Measurements from ENCODE around the gene CPXM2.

The CPXM2 gene

DNA sequence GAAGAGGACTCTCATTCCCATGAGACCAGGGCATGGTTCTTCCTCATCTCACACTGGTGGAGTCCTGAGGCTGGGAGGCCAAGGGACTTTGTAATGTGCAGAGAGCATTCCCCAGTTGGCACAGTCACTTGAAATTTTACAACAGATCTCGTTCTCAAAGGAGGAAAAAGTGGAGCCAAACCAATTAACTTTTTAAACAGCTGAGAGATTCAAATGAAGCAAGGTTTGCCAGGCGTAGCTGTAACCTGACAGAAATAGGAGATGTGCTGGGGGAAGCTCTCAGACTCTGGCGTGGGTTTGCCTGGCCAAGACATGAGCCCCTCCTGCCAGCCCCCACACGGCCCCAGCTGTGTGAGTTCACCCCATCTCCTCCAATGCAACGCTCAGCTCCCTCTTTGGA is 12.0 kb upstream of the CPXM2 start:
- DNase-seq = no peak

DNA sequence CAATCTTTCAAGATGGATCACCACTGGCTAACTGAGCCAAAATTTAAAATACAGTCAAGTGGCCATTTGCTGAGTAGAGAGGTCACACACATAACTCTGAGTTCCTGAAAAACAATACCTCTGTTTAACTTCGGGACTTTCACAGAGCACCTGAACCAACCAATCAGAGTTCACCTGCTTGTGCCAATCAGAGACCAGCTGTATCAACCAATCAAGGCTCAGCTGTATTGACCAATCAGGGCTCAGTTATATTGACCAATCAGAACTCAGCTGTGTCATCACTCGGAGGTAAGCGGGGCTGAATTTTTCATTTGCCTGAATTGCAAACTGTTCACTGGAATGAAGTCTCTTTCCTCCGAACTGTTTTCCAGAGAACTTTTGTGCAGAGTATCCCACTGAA is 10.0 kb upstream of the CPXM2 start:
- no peak for DNase-seq

DNA sequence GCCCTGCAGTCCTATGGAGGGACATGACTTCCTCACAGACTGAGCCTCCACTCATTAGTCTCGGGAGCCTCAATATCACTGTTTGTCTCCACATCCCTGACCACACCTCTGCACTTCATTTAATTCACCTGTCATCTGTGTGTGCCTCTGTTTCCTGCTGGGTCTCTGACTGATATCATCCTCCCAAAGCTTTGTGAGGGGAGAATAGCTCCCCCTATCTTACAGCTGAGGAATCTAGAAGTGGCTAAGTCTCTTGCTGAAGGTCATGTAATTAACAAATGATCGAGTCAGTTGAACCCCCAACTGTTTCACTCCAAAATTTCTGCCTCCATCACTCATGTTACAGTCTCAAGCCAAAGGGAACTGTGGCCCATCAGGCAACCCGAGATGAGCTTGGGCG is 5.5 kb upstream of the CPXM2 start:
- DNase-seq = no peak

DNA sequence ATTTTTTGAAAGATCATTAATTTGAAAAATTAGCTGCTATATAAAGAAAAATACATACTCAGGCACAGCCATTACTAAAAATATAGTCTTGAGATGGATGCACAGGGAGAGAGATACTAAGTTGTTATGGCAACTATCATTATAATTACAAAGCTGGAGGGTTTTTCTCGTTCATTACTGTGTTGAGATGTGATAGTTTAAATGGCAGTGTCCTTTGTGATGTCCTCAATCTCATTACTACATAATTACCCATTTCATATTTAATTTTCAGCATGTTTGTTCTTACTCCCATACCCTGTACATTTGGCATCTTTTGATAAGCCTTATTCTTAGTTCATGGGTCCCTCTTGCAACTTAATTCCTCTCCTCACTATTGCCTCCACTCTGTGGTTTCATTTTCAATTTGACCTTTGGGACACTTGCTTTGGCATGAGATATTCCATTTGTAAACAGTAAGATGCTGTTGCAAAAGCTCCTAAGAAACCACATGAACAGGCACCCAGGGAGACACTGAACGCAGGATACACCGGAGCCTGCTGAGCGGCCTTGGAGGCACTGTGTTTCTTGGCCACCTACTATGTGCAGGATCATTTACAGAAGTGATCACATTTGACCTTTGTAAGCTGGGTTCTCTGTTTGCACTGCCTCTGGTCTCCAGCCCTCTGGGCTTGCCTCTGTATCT is 4.8 kb upstream of the CPXM2 start:
- no peak for DNase-seq

DNA sequence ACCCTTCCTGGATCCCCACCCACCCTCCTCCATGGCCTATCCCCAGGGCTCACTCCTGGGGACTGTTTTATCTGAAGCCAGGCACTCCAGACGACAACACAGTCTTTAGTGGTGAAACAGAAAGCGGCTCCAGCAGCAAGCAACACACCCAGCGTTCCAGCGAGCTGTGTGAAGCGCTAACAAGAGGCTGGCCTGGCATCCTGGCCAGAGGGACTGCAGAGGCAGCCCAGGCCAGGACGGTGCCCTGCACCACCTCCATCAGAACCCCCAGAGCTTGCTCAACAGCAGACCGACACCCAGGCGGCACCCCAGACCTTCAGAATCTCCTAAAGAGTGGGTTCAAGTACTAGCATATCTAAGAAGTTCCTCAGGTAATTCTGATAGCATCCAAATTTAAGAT is 2.0 kb upstream of the CPXM2 start:
- no peak for DNase-seq

DNA sequence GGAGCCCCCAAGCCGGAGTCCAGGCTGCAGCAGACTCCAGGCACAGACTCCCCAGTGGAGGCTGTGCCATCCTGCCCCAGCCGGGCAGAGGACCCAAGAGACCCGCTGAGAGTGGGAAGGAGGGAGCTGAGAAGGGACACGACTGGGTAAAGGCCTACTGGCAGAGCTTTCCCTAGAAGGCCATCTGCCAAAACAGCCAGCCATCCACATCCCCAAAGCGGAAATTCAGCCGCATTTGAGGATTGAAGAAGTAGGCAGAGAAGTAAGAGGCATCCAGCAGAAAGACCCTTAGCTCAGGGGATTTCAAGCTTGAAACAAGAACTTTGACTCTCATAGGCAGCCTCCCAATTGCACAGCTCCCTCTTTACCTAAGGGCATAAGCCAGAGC is 857 bp downstream of the CPXM2 start:
- DNase-seq = no peak

DNA sequence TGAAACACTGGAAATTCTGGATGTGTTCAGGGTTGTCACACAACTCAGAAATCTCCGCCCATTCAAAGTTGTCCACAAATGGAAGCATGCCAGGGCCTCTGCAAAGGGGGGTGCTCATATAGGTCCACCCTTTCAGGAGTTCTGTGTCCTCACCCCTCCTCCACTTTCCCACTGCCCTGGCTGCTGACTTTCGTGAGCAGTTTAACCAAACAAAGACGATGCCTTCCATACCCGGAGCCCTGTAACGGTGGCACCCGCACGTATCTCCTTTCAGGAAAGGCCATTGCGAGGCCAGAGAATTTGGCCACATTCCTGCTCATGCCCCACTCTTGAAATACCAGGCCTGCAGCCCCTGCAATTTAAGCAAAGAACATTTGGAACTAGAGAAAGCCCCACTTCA is 1.4 kb downstream of the CPXM2 start:
- no peak for DNase-seq

DNA sequence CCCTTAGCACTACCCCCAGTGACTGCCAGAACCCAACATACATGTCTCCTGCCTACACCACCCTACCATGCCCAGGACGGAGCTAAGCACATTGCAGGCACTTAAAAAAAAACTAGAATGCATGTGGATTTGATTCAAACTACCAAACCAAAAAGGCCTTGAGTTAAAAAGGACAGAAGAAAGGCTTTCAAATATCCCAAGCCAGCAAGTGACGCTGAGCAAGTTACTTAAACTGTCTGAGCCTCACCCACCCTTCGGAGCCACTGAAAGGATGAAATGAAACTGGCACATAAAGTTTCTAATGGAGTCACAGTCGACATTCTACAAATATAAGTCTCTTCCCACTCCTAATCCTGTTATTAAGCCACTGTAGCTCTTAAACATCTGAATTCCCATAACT is 1.8 kb downstream of the CPXM2 start:
- no peak for DNase-seq

DNA sequence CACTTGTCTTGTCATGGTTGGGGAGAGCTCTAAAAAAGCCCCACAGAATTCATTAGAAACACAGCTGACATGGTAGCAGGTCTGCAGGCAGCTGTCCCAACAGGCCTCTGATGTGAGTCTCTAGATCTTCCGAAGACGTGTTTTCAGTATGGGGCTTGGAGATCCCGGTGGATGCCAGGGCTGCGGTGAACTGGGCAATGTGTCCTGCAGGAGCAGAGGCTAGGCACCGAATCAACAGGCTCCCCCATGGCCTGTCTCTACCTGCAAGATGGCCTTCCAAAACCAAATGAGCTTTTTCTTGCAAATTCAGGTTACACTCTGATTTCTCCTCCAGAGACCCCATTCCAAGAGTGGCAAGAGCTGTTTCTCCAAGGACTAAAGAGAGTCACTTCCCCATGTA is 2.9 kb downstream of the CPXM2 start:
- DNase-seq = no peak

DNA sequence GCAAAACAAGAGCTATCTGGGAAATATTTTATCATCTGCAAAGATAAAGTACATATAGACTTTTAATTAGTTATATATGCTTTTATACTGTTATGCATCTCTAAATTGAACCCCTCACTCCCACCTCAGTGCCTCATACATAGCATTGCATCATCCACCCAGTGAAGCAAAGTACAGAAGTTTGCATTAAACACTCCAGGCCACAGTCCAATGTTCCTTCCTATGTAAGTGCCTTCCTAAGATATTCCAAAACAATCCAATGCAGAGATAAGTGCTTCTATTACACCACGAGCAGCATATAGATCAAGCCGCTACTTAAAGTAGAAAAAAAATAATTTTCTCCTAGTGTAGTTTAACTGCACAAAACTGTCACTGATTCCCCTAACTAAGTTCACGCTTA is 3.4 kb downstream of the CPXM2 start:
- no peak for DNase-seq

DNA sequence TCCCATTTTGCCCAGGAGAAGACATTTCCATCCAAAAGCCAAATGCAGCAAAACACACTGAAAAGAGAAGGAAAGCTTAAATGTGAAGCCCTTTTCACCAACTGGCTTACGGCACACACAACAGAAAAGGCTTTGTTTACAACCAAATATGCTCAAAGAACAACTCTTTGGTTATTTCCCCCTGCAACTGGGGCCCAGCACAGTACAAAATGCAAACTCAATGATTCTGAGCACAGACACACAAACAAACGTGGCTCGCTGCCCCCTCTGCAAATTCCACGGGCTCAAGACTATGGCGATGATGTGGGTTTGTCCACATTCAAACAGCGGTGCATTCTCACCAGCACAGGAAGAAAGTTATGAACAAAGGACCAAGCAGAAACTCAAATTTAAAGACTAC is 5.3 kb downstream of the CPXM2 start:
- DNase-seq = no peak

DNA sequence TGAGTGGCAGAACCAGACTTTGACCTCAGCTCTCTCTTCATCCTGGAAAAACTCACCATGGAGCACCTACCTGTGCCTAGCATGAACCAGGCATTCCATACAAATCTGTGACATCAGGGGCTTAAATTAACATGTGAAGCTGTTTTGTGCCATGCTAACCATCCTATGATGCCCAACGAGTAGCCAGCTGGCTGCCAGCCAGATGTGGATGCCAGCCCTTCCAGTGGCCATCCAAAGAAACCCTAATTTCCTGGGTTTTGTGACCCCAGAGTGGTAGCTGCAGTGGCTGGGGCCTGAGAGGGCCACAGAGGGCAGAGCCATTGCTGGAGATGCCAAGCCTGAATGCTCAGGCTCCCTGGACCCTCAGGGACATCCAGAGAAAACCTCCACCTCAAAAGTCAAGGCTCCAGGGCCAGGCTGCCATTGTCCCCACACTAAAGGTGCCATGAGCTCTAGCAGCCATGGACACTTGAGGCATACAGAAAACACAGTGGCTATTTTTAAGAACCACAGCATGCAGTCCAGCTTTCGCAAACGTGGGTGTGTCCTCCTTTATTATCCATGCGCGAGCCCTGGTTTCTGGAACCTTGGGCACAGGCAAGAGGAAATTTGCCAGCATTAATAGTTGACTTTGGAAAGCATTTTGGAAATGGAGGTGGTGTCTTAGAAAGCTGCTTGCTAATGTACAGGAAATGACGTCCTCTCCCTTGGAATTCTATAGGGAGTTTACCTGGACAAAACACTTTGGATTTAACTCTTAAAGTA is 6.0 kb downstream of the CPXM2 start:
- DNase-seq = no peak

DNA sequence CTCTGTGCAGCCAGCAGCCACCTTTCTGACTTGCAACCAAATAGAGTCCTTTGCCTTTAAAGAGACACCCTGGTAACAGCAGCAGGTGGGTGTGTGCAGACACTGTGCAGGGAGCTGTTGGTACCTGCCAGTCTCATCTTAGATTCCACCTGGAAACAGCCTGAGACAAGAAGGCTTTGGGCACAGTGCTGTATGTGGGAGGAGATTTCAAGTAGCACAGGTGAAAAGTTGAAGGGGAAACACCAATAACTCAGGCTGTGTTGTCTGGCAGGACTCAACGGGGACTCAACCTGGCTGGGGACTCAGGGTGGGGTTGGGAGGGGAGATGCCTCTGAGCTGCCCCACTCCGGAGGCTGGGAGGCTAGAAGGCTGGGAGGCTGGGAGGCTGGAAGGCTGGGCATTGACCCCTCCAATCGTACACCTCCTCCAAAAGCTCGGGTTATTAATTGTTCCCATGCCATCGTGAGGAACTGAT is 6.7 kb downstream of the CPXM2 start:
- no peak for DNase-seq

DNA sequence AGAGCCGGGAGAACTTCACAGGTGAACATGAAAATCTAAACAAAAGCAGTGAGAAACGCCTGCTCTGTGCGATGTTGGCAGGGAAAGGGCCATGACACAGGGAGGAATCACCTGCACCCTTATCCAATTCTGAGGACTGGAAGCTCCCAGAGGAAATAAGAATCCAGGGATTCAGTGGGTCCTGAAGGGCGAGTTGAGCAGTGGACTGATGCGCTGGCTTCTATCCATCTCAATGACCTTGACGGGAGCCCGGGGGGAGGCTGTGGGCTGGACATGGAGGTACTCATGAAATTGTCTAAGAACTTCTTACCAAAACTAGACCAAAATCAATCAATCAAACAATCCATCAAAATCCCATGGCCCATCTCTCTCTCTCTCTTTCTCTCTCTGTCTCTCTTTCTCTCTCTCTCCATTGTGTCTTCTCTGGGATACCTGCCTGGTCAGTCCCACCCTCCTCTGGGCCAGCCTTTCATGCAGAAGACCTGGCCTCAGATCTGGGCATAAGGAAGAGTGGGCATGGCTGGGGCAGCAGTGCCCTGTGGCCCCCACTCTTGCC is 7.2 kb downstream of the CPXM2 start:
- DNase-seq = no peak

DNA sequence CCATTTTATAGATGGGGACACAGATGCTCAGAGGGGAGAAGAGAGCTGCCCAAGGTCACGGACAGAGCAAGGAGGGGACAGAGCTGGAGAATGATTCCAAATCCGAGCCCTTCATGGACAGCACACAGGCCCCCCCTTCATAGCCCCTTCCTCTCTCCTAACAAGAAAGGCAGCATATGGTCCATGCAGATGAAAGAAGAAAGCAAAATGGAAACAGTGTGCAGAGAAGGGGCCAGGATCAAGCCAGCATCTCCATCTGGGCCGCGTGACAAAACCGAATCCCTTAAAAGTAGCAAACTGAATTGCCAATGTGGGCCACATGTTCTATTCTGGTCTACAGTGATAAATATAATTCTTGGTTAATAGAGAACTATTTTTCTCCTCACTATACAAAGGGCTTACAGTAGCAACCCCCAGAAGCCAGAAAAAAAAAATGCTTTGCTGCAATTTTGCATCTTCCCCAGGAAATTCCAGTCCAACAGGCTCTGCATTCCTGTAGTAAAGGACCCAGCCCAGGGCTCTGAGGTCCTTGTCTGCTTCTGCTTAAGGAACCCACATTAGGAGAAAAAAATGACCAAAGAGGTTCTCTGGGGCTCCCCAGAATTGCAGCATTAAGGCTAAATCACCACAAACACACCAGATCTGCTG is 7.8 kb downstream of the CPXM2 start:
- no peak for DNase-seq

DNA sequence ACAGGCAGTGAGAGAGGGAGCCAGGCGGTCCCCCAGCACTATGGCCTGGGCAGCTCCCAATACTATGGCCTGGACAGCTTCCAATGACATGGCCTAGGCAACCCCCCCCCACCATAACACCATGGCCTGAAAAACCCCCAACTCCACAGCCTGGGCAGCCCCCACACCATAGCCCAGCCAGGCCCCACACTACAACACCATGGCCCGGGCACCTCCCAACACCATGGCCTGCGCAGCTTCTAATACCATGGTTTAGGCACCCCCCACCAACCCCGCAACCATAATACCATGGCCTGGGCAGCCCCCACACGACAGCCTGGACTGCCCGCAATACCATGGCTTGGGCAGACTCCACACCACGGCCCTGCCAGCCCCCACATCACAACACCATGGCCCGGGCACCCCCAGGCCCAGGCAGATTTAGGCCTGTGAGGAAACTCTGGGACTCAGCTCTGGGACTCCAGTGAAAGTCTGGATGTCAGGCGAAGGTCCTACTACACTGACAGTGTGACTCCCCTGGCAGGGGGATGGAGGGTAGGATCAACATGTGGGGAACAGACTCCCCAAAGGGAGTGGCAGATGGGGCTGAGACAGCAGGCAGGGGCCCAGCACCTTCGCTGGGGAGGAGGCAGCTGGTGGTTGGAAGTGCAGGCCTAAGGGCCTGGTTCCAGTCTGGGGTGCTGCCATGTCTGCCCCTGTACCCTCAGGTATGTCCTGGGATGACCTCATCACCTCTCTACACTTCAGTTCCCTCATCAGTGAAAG is 8.7 kb downstream of the CPXM2 start:
- no peak for DNase-seq

DNA sequence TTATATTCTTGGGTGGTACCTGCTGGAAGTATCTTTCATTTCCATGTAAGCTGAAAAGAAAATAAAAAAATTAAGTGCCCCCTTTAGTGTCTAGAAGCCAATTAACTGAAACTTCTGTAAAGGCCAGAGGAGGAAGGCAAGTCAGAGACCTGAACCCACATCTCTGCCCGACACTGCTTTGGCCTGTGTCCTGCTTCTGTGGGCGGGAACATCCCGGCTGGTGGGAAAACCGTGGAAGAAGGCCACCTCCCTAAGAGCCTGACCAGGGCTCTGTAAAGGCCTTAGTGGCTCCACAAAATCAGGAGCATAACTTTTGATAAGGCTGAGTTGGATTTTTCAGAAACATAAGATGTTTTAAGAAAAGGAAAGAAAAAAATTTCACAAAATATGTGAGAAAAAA is 9.4 kb downstream of the CPXM2 start:
- no peak for DNase-seq

DNA sequence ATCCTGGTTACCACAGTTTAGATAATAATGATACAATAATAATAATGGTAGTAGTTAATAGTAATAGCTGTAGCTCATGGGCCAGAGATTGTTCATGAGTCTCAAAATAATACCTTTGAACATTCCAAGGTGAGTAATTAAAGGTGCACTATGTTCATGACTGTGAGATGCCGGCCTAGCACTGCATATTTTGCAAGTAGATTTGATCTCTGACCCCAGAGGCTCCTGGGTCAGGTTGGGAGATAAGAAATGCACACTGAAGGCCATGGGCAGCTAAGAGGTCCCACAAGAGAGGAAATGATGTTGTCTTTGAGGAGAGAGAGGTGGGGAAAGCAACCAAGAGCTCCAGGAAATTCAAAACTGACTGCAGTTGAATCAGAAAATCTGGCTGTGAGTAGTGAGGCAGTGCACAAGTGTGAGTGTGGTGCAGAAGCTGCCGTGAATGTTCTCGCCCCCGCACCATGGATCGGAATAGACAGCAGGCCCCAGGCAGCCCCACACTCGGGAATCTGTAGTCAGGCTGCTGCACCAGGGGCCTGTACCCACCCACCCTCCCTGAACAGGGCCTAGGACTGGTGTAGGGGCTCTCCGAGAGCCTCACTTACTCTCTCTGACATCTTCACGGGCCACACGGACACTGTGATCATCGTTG is 11.9 kb downstream of the CPXM2 start:
- DNase-seq = no peak

DNA sequence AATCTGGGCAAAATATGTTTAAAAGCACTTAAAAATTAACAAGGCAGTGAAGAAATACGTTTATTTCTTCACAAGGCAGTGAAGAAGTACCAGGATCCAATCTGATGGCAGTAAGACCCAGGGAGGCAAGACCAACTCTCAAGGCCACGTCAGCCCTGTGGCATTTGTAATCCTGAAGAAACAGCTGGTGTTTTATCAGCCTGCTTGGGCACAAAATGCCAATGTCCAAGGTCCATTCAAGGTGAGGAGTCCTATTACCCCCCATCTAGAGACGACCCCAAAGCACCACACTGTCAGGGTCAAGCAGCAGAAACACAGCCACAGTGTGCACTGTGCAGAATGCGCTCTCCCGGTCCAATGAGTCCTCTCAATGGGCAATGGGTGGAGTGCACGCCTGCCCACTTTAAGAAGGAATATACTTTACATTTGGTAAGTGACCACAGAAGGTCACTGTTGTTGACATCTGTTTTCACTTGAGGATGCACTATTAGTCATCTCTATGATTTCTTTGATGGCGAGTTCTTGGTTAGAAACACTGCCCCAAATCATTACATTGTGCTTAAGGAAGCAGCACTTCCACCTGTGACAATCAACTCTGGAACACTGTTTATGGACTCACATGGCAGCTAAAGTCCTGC is 12.8 kb downstream of the CPXM2 start:
- DNase-seq = no peak

DNA sequence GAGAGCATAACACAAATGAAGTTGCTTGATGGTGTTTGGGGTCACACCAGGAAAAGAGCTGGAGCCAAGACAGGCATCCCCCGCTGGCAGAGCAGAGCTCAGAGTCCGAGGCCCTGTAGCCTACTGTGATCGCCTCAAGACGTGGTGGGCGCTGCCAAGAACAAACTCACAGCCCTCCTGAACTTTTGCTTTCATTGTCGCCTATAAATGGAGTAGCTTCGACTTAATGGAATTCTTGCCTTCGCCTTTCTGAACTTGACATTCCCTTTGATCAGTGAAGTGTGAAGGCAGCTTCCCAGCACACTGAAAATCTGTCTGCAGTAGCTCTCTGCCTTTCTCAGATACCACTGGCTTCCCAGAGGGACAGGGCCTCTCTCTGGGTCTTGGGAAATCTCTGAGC is 21.3 kb downstream of the CPXM2 start:
- DNase-seq = no peak

DNA sequence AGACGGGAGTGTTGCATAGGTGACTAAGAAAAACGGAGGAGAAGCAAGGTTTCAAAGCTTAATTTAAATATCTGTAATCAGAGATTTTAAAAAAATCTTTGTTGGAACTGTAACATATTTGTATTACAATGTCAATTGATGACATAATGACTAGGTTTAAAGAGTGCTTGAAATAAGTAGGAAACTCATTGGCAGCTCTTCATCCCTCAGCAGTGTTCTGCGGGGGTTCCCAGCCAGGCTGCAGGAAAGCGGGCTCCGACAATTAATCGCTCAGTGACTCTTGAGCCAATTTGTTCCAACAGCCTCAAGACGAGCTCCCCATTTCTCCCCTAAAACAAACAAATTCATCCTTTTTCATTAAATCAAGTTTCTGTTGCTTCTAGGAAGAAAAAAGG is 22.6 kb downstream of the CPXM2 start:
- DNase-seq = no peak

Measured in CD4-positive, alpha-beta T cell treated with Interferon gamma for 1 hour (primary cell).